Body of pancreas (tissue), 4 donors: ENCODE measurements around the gene ADCY5. TPM values are rescaled to one million over a fixed set of nuclear protein-coding genes. Genes with fewer than 3 reads are reported as not detected.

ENCODE experiments used
- ATAC-seq: fragments of 150-250 bp; one replicate; pipeline ENCODE4 v1.9.1; 2016
- DNase-seq, 4 donors: peaks; one replicate each; pipeline ENCODE4 v3.0.0-alpha.2; 2019
- H3K27ac ChIP-seq, 4 donors: fragments of 200-600 bp; sonication (generic); 1 replicate in 3 of 4; 2 replicates in 1 of 4; pipeline versions ENCODE4 v1.5.1 to v1.6.1; 2016 to 2019; ENCODE audit warnings: mild to moderate bottlenecking in 1 of 4, mixed read lengths in 1 of 4, moderate library complexity in 1 of 4
- H3K27me3 ChIP-seq, 2 donors: fragments of 200-600 bp; sonication (generic); one replicate each; pipeline ENCODE4 v1.6.0; 2016; ENCODE audit warnings: mild to moderate bottlenecking in 1 of 2
- H3K36me3 ChIP-seq, 2 donors: fragments of 200-600 bp; sonication (generic); replicated peaks in 1 of 2; 2 replicates each; pipeline ENCODE4 v1.5.1; 2016; ENCODE audit warnings: low read depth in 2 of 2; ENCODE audit not compliant: insufficient read depth in 1 of 2
- H3K4me1 ChIP-seq: fragments of 200-600 bp; sonication (generic); one replicate; pipeline ENCODE4 v1.6.0; 2016
- H3K4me3 ChIP-seq, 2 donors: fragments of 200-600 bp; sonication (generic); 1 replicate in 1 of 2; 2 replicates in 1 of 2; pipeline ENCODE4 v1.5.1; 2016 to 2019
- H3K9me3 ChIP-seq, 3 donors: fragments of 200-600 bp; sonication (generic); 1 replicate in 2 of 3; 2 replicates in 1 of 3; pipeline ENCODE4 v1.5.1; 2016
- POLR2A ChIP-seq, 3 donors: fragments of 450-650 bp; IDR thresholded peaks; one replicate each; pipeline ENCODE4 v1.6.1; 2016; ENCODE audit warnings: antibody characterized with exemption in 3 of 3, mild to moderate bottlenecking in 2 of 3
- whole genome bisulfite sequencing, 2 donors: methylation state at CpG; one replicate each; pipeline ENCODE4 v1.1.5; 2017; 5-methylcytosine and 5-hydroxymethylcytosine counted together
- intact Hi-C: fragments of 100-400 bp; cut with DNase I; formaldehyde crosslinking; loops from one replicate; pipeline ENCODE4 v1.15.1; 2023
- total RNA-seq, 2 donors: library from RNA; depleted of rRNA; stranded (reverse); fragments of >200 nt; gene quantifications; one replicate each; pipeline ENCODE4 v1.1.0, GENCODE V29; 2016
- TF ChIP-seq, protein P1 (sequence below), 7 experiments: fragments of 450-650 bp in 4 of 7; fragments of 200-600 bp in 3 of 7; sonication (generic) in 3 of 7; IDR thresholded peaks; one replicate each; pipeline ENCODE4 v1.5.1; 2016 to 2019; ENCODE audit warnings: antibody characterized with exemption in 7 of 7

Gene ADCY5
- total RNA-seq, 2 donors from 2014 or later: 10.6 to 18.8 TPM

DNA sequence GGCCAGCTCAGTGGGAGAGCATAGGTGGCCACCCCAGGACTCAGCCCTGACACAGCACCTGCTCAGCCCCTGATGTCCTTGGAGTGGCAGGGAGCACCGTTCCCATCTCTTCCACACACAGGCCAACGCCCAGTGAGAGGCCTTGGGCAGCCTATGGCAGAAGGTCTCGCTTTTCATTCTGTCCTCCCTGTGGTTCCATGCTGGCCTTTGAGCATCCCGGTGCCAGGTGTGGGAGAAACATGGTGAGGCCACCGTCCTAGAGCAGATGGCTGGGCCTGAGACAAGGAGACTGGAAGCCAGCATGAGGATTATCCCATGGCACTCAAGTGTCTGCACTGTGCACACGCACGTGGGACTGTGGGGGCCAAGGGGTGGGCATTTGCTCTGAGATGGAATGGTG, 25.1 kb downstream of the ADCY5 start:
- WGBS, 2 donors: 76 to 87% methylated on average over 5 to 7 of the region's 7 CpGs
- Histone ChIP-seq H3K27ac (peak overlapping the region; percentile 60 to 86 (median 81)), H3K27me3 (no peaks in the 10 kb centered on the region), H3K4me3 (no peak overlapping the region), H3K4me1 (peaks cover 85% of the 10 kb centered on the region), H3K9me3 (no peaks in the 10 kb centered on the region), H3K36me3 (no peaks in the 10 kb centered on the region)
- no peak for TF ChIP-seq POLR2A (IDR thresholded peaks at IDR 0.05)
- TF ChIP-seq, protein P1, sequence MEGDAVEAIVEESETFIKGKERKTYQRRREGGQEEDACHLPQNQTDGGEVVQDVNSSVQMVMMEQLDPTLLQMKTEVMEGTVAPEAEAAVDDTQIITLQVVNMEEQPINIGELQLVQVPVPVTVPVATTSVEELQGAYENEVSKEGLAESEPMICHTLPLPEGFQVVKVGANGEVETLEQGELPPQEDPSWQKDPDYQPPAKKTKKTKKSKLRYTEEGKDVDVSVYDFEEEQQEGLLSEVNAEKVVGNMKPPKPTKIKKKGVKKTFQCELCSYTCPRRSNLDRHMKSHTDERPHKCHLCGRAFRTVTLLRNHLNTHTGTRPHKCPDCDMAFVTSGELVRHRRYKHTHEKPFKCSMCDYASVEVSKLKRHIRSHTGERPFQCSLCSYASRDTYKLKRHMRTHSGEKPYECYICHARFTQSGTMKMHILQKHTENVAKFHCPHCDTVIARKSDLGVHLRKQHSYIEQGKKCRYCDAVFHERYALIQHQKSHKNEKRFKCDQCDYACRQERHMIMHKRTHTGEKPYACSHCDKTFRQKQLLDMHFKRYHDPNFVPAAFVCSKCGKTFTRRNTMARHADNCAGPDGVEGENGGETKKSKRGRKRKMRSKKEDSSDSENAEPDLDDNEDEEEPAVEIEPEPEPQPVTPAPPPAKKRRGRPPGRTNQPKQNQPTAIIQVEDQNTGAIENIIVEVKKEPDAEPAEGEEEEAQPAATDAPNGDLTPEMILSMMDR (IDR thresholded peaks at IDR 0.05): no peak
- DNase-seq: no peak
- no peak for ATAC-seq
- intact Hi-C loops: no loop called here

DNA sequence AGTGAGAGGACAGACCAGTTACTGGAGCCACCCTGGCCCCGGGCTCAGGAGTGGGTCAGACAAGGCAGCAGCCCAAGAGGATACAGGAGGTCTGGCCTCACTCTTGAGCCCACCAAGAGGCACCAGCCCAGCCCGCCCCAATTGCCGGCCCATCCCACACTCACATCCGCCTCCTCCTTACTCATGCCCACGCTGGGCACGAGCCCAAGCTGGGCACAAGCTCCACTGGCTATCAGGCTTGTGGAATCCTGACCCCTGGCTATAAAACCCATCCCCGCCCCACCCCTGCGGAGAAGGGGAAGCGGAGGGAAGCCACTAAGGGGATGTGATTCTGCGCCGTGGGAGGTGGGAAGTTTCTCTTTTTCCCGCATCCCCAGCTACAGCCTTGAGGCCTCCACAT, 25.9 kb downstream of the ADCY5 start:
- no peaks in the 10 kb centered on the region for H3K36me3 ChIP-seq
- H3K9me3 ChIP-seq: no peaks in the 10 kb centered on the region
- peak overlapping the region; percentile 60 to 86 (median 81) for H3K27ac ChIP-seq
- peak in 2 of 3 donors; percentile 38 to 40 for TF ChIP-seq POLR2A (IDR thresholded peaks at IDR 0.05)
- TF ChIP-seq, protein P1 (IDR thresholded peaks at IDR 0.05): no peak
- ATAC-seq: peak; percentile 40
- peak; percentile 43 to 66 (median 60) for DNase-seq
- no peaks in the 10 kb centered on the region for H3K27me3 ChIP-seq
- WGBS, 2 donors: 60 to 73% methylated on average over 11 to 12 of the region's 12 CpGs
- intact Hi-C loops: no loop called here
- H3K4me3 ChIP-seq: no peak overlapping the region
- peaks cover 87% of the 10 kb centered on the region for H3K4me1 ChIP-seq

DNA sequence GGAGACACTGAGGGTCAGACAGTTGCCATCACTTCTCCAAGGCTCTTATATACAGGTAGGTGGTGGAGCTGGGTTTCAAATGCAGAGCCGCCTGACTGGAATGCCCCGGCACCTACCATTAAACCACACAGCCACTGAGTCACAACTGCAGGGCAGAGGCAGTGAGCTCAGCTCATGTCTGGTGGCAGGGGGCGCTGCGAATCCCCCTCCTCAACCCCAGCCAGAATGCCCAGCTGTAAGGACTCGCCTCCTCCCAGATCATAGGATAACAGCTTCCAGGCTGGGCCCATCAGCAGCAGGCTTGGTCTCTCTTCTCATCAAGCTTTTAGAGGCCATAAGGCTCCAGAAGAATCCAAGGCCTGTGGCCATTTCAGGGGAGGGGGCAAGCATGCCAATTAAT, 26.4 kb downstream of the ADCY5 start:
- DNase-seq (no peak), ATAC-seq (no peak)
- Histone ChIP-seq H3K27ac (peak overlapping the region; percentile 60 to 86 (median 81)), H3K9me3 (no peaks in the 10 kb centered on the region), H3K4me3 (no peak overlapping the region), H3K36me3 (no peaks in the 10 kb centered on the region), H3K27me3 (no peaks in the 10 kb centered on the region), H3K4me1 (peaks cover 85% of the 10 kb centered on the region)
- TF ChIP-seq POLR2A (IDR thresholded peaks at IDR 0.05): no peak
- 70 to 100% methylated on average over 1 to 4 of the region's 5 CpGs for WGBS, 2 donors
- intact Hi-C loops: no loop called here

DNA sequence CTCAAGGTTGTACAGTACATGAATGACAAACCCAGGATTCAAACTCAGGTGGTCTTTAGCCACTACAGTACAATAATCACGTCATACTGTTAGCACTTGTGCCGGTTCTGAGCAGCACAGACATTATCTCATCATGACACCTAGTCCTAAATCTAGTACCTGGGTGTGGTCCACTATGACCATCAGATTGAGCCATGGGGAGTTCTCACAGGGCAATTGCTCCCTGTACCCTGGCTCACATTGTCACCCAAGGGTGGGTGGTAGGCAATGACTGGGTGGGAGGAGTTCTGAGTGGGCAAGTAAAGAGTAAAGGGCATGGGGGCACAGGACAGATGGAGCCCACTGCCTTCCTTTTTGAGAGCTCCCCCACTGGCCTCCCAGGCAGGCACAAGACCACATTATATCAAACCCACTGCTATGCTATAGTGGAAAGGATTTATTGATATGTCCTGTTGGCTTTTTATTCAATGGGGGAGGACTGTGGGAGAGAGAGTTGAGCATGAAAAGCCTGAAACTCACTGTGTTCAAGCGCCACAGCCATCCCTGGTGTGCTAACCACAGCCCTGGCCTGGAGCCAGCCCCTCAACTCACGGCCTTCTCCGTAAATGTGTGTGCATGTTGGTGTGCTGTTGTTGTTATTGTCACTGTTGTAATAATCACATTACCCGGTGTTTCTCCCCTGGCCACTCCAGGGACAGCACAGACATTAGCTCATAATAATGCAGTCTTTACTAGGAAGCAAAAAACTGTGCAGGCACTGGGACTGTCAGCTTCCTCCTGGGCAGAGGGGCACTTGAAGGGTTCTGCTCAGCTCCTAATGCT, 27.3 kb downstream of the ADCY5 start:
- ATAC-seq (no peak), DNase-seq (peak; percentile 35 to 60 (median 52))
- 61 to 63% methylated on average over 6 of the region's 6 CpGs for WGBS, 2 donors
- intact Hi-C loops: no loop called here
- Histone ChIP-seq H3K36me3 (no peaks in the 10 kb centered on the region), H3K4me3 (no peak overlapping the region), H3K27me3 (no peaks in the 10 kb centered on the region), H3K27ac (peak overlapping the region; percentile 60 to 86 (median 81)), H3K9me3 (no peaks in the 10 kb centered on the region), H3K4me1 (peaks cover 80% of the 10 kb centered on the region)
- TF ChIP-seq POLR2A (IDR thresholded peaks at IDR 0.05): no peak
- TF ChIP-seq, protein P1 (IDR thresholded peaks at IDR 0.05): no peak

DNA sequence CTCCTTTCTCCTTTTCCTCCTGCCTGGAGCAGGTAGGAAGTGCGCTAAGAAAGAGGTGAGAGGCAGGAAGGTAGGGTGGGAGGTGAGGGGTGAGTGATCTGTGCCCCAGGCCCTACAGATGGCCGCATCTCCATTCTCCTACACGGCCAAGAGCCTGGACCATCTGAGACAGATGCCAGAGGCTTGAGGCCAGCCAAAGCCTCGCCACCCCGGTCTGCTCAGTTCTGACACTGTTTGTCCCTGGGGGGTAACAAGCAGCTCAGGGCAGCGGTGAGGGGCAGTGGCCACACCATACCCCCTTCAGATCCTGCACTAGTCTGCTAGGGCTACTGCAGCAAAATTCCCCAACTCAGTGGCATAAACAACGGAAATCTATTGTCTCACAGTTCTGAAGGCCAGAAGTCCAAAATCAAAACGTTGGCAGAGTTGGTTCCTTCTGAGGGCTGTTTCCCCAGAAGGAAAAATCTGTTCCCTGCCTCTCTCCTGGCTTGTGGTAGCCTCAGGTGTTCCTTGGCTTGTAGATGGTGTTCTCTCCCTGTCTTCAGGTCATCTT, 28.4 kb downstream of the ADCY5 start:
- H3K9me3 ChIP-seq: no peaks in the 10 kb centered on the region
- H3K27me3 ChIP-seq: no peaks in the 10 kb centered on the region
- ATAC-seq (no peak), DNase-seq (no peak)
- peaks cover 80% of the 10 kb centered on the region for H3K4me1 ChIP-seq
- intact Hi-C loops: no loop called here
- H3K4me3 ChIP-seq: no peak overlapping the region
- H3K36me3 ChIP-seq: no peaks in the 10 kb centered on the region
- peak overlapping the region in 3 of 4 donors; percentile 80 to 86 (median 82) for H3K27ac ChIP-seq
- WGBS, 2 donors: 54 to 70% methylated on average over 7 to 8 of the region's 8 CpGs
- TF ChIP-seq, protein P1 (IDR thresholded peaks at IDR 0.05): no peak
- no peak for TF ChIP-seq POLR2A (IDR thresholded peaks at IDR 0.05)
